ENCODE data around the gene BMI1.

BMI1 gene

GRCh38 chr10:22368981-22369380 is 48.1 kb downstream of the BMI1 start:
- no peak for DNase-seq

- no peak for DNase-seq
Observed at GRCh38 chr10:22369434-22370072, 48.7 kb downstream of the BMI1 start.

- DNase-seq = no peak
Observed at GRCh38 chr10:22370320-22370719, 49.4 kb downstream of the BMI1 start.

- DNase-seq = no peak
Observed at GRCh38 chr10:22372298-22372697, 51.4 kb downstream of the BMI1 start.

- DNase-seq = no peak
Observed at GRCh38 chr10:22372917-22373316, 52.0 kb downstream of the BMI1 start.

- DNase-seq = no peak
Observed at GRCh38 chr10:22374489-22375126, 53.7 kb downstream of the BMI1 start.

GRCh38 chr10:22379059-22379458 is 58.2 kb downstream of the BMI1 start:
- no peak for DNase-seq
